SK-N-SH treated with all-trans-retinoic acid at 6 μM for 48 hours (cell line): Measurements from ENCODE around the gene CLCN3.

Experiments
- ARNTL ChIP-seq: fragments of 450-650 bp; formaldehyde crosslinking; IDR thresholded peaks from 2 replicates; pipeline ENCODE4 v1.5.0; 2020; ENCODE audit warnings: low read depth, mild to moderate bottlenecking, moderate library complexity, borderline replicate concordance
- BACH2 ChIP-seq: fragments of 250-450 bp; sonication (Bioruptor Pico); IDR thresholded peaks from 2 replicates; pipeline ENCODE4 v1.9.0; 2021; ENCODE audit warnings: mild to moderate bottlenecking, borderline replicate concordance
- PATZ1 ChIP-seq: fragments of 250-450 bp; sonication (Bioruptor Pico); IDR thresholded peaks from 2 replicates; pipeline ENCODE4 v1.8.0; 2020; ENCODE audit warnings: mild to moderate bottlenecking, moderate library complexity, borderline replicate concordance
- PPARA ChIP-seq: fragments of 250-450 bp; sonication (Bioruptor Pico); IDR thresholded peaks from 2 replicates; pipeline ENCODE4 v1.5.0; 2020; ENCODE audit warnings: mild to moderate bottlenecking, borderline replicate concordance
- SNAI2 ChIP-seq: fragments of 250-450 bp; sonication (Bioruptor Pico); IDR thresholded peaks from 2 replicates; pipeline ENCODE4 v1.5.0; 2020; ENCODE audit warnings: mild to moderate bottlenecking, moderate library complexity
- TSHZ2 ChIP-seq: fragments of 250-450 bp; sonication (Bioruptor Pico); IDR thresholded peaks from 2 replicates; pipeline ENCODE4 v1.5.0; 2020; ENCODE audit warnings: mild to moderate bottlenecking, moderate library complexity
- ZC3H10 ChIP-seq: fragments of 250-450 bp; sonication (Bioruptor Pico); IDR thresholded peaks from 2 replicates; pipeline ENCODE4 v1.5.1; 2021; ENCODE audit warnings: mild to moderate bottlenecking, moderate library complexity
- ZFP3 ChIP-seq: fragments of 250-450 bp; sonication (Bioruptor Pico); IDR thresholded peaks from 2 replicates; pipeline ENCODE4 v1.5.0; 2020; ENCODE audit warnings: mild to moderate bottlenecking, moderate library complexity
- ZNF565 ChIP-seq: fragments of 450-650 bp; formaldehyde crosslinking; conservative IDR thresholded peaks from 2 replicates; pipeline ENCODE4 v1.5.0; 2020; ENCODE audit warnings: low read depth, mild to moderate bottlenecking, moderate library complexity
- ZNF8 ChIP-seq: fragments of 450-650 bp; formaldehyde crosslinking; IDR thresholded peaks from 2 replicates; pipeline ENCODE4 v1.5.0; 2020; ENCODE audit warnings: mild to moderate bottlenecking, moderate library complexity
- TF ChIP-seq, protein P1 (sequence below): fragments of 250-450 bp; sonication (Bioruptor Pico); IDR thresholded peaks from 2 replicates; pipeline ENCODE4 v1.5.1; 2020; ENCODE audit warnings: low read depth, mild to moderate bottlenecking, moderate library complexity

GRCh38 chr4:169715826-169716225 lies 95.4 kb downstream of the CLCN3 start:
- TF ChIP-seq PPARA (CRISPR knock-in tag) (no peak), PATZ1 (CRISPR knock-in tag) (no peak), ZFP3 (CRISPR knock-in tag) (no peak), ZNF565 (CRISPR knock-in tag) (no peak), BACH2 (CRISPR knock-in tag) (no peak), SNAI2 (CRISPR knock-in tag) (no peak), ZNF8 (CRISPR knock-in tag) (no peak), ZC3H10 (CRISPR knock-in tag) (no peak), ARNTL (CRISPR knock-in tag) (no peak), TSHZ2 (CRISPR knock-in tag) (no peak)
- TF ChIP-seq, protein P1, sequence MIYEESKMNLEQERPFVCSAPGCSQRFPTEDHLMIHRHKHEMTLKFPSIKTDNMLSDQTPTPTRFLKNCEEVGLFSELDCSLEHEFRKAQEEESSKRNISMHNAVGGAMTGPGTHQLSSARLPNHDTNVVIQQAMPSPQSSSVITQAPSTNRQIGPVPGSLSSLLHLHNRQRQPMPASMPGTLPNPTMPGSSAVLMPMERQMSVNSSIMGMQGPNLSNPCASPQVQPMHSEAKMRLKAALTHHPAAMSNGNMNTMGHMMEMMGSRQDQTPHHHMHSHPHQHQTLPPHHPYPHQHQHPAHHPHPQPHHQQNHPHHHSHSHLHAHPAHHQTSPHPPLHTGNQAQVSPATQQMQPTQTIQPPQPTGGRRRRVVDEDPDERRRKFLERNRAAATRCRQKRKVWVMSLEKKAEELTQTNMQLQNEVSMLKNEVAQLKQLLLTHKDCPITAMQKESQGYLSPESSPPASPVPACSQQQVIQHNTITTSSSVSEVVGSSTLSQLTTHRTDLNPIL = no peak
